OCI-LY7 (cell line): ENCODE results near the gene PPP2R1A. TPM values are rescaled to one million over a fixed set of nuclear protein-coding genes. Genes with fewer than 3 reads are reported as not detected.

Experiments used
- BruUV-seq: library from RNA; stranded (reverse); fragments of 400-500 nt; replicated peaks from 2 replicates; lab custom pipeline; 2021; lab: Mats Ljungman, UMichigan
- CTCF ChIA-PET: fragments of 300-600 bp; sonication (Branson Sonifier 250); formaldehyde crosslinking; loops from one replicate; lab custom pipeline; 2022; ENCODE audit warnings: antibody characterized with exemption; ENCODE audit not compliant: unreplicated experiment; lab: Charles Lee
- POLR2A ChIA-PET: fragments of 300-600 bp; sonication (Branson Sonifier 250); formaldehyde crosslinking; loops from one replicate; lab custom pipeline; 2022; ENCODE audit warnings: antibody characterized with exemption; lab: Charles Lee
- DNase-seq: peaks from one replicate; pipeline ENCODE4 v3.0.0-alpha.2; 2015; ENCODE audit warnings: low spot score
- H2AFZ ChIP-seq: fragments of 200-600 bp; sonication (generic), shearing (Covaris generic); 2 replicates; pipeline ENCODE4 v1.6.1; 2014; ENCODE audit warnings: mild to moderate bottlenecking, antibody characterized with exemption, low read length, moderate library complexity
- H3K27ac ChIP-seq: fragments of 200-600 bp; sonication (generic); 2 replicates; pipeline ENCODE4 v1.5.1; 2014; ENCODE audit warnings: mixed run types, low read depth, mild to moderate bottlenecking, moderate library complexity, low read length, inconsistent platforms; ENCODE audit not compliant: poor library complexity, severe bottlenecking
- H3K36me3 ChIP-seq: fragments of 200-600 bp; sonication (generic); 2 replicates; pipeline ENCODE4 v1.6.1; 2014; ENCODE audit warnings: mild to moderate bottlenecking, antibody characterized with exemption, low read length, moderate library complexity, mixed read lengths; ENCODE audit not compliant: insufficient read depth
- H3K4me1 ChIP-seq: fragments of 200-600 bp; sonication (generic); 2 replicates; pipeline ENCODE4 v1.5.1; 2014; ENCODE audit warnings: mild to moderate bottlenecking, low read length; ENCODE audit not compliant: insufficient read depth, poor library complexity, severe bottlenecking
- H3K4me2 ChIP-seq: fragments of 200-600 bp; sonication (generic); 2 replicates; pipeline ENCODE4 v1.6.1; 2014; ENCODE audit warnings: mild to moderate bottlenecking, low read length
- H3K4me3 ChIP-seq: fragments of 200-600 bp; sonication (generic); 2 replicates; pipeline ENCODE4 v1.5.1; 2014; ENCODE audit warnings: mild to moderate bottlenecking, low read depth, low read length; ENCODE audit not compliant: poor library complexity, severe bottlenecking
- H3K79me2 ChIP-seq: fragments of 200-600 bp; sonication (generic); 2 replicates; pipeline ENCODE4 v1.6.1; 2016; ENCODE audit warnings: low read depth, mild to moderate bottlenecking, low read length, moderate library complexity, mixed read lengths; ENCODE audit not compliant: insufficient read depth
- H3K9me2 ChIP-seq: fragments of 200-600 bp; sonication (generic); 2 replicates; pipeline ENCODE4 v1.6.1; 2016; ENCODE audit warnings: mild to moderate bottlenecking, low read length, mixed read lengths; ENCODE audit not compliant: insufficient read depth
- H3K9me3 ChIP-seq: fragments of 200-600 bp; sonication (generic); 2 replicates; pipeline ENCODE4 v1.6.1; 2014; ENCODE audit warnings: mild to moderate bottlenecking, mixed run types, low read length, mixed read lengths
- H4K20me1 ChIP-seq: fragments of 200-600 bp; sonication (generic); 2 replicates; pipeline ENCODE4 v1.6.1; 2014; ENCODE audit warnings: mild to moderate bottlenecking, antibody characterized with exemption, low read length, moderate library complexity, mixed read lengths; ENCODE audit not compliant: insufficient read depth
- EZH2phosphoT487 ChIP-seq: fragments of 200-600 bp; sonication (generic); IDR thresholded peaks from 2 replicates; pipeline ENCODE4 v1.6.1; 2018; ENCODE audit warnings: low read depth, borderline replicate concordance, mild to moderate bottlenecking, mixed run types, antibody characterized with exemption, low read length, moderate library complexity, mixed read lengths
- intact Hi-C: fragments of 100-400 bp; cut with micrococcal nuclease; formaldehyde crosslinking; loops from one replicate; pipeline ENCODE4 v1.10.0; 2022; ENCODE audit not compliant: unreplicated experiment
- total RNA-seq, 2 experiments: library from RNA; depleted of rRNA in 1 of 2; stranded (reverse); fragments of >200 nt in 1 of 2; shearing (Covaris generic) in 1 of 2; gene quantifications; 2 replicates each; pipeline ENCODE4 v1.2.3, GENCODE V29; 2014 to 2022
- TF ChIP-seq, protein P1 (sequence below): fragments of 200-600 bp; sonication (generic); conservative IDR thresholded peaks from 2 replicates; pipeline ENCODE4 v1.5.1; 2014; ENCODE audit warnings: mild to moderate bottlenecking, antibody characterized with exemption, low read length, moderate library complexity, mixed read lengths

PPP2R1A gene
- total RNA-seq, 2 experiments from 2014 or later: 154 to 207 TPM

GRCh38 chr19:52269338-52270261 lies 79.7 kb downstream of the PPP2R1A start, which contains the start of gene ZNF766:
TSS of gene ZNF766 (plus strand) at chr19:52269587. CDS start at chr19:52269614, 27 bp downstream.
- TF ChIP-seq, protein P1, sequence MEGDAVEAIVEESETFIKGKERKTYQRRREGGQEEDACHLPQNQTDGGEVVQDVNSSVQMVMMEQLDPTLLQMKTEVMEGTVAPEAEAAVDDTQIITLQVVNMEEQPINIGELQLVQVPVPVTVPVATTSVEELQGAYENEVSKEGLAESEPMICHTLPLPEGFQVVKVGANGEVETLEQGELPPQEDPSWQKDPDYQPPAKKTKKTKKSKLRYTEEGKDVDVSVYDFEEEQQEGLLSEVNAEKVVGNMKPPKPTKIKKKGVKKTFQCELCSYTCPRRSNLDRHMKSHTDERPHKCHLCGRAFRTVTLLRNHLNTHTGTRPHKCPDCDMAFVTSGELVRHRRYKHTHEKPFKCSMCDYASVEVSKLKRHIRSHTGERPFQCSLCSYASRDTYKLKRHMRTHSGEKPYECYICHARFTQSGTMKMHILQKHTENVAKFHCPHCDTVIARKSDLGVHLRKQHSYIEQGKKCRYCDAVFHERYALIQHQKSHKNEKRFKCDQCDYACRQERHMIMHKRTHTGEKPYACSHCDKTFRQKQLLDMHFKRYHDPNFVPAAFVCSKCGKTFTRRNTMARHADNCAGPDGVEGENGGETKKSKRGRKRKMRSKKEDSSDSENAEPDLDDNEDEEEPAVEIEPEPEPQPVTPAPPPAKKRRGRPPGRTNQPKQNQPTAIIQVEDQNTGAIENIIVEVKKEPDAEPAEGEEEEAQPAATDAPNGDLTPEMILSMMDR: no peak
- TF ChIP-seq EZH2phosphoT487: no peak
- H4K20me1 ChIP-seq: no peaks in the 10 kb centered on the region
- H3K4me1 ChIP-seq: peaks cover 16% of the 10 kb centered on the region
- H3K27ac ChIP-seq: peak within 1 kb of the TSS; percentile 64
- peaks cover 39% of the 10 kb centered on the region for H3K36me3 ChIP-seq
- intact Hi-C loops: no loop called here
- peaks cover 51% of the 10 kb centered on the region for H3K79me2 ChIP-seq
- POLR2A ChIA-PET: no interaction called here
- H3K9me3 ChIP-seq: peaks cover 16% of the 10 kb centered on the region
- H2AFZ ChIP-seq: peak within 1 kb of the TSS; percentile 92
- H3K9me2 ChIP-seq: no peaks in the 10 kb centered on the region
- H3K4me3 ChIP-seq: peak within 1 kb of the TSS; percentile 91
- TSS peak; percentile 84 for BruUV-seq
- CTCF ChIA-PET: no interaction called here
- peak within 1 kb of the TSS; percentile 87 for H3K4me2 ChIP-seq
- peak; percentile 95 for DNase-seq

DNA sequence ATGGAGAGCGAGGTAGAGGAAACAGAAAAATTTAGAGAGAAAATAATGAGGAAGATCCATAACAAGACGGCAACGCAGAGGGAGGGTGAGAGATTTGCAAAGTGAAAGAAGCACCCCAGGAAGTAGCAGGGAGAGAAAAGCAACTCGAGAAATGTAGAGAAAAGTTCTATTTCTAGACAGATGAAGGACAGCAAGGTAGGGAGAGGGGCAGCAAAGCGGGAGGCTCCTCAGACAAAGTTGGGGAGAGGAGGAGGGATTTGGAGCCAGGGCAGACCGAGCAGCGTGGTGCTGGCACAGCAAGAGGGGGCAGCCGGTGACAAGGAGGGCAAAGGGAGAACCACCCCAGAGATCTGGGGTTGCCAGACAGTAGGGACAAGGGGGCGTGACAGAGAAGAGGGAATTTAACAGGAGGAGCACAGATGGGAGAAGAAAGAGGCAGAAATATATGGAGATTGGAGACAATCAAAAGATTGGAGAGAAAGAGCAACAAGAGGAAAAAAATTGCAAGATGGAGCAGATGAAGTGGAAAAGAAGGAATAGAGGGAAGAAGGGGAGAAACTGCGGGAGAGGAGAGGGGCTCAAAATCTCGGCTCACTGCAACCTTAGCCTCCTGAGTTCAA lies 80.5 kb downstream of the PPP2R1A start:
- ChIA-PET CTCF (no interaction called here), POLR2A (no interaction called here)
- Histone ChIP-seq H3K4me1 (peaks cover 16% of the 10 kb centered on the region), H3K4me2 (peak overlapping the region; percentile 87), H3K9me2 (no peaks in the 10 kb centered on the region), H3K9me3 (peaks cover 21% of the 10 kb centered on the region), H3K36me3 (peaks cover 47% of the 10 kb centered on the region), H3K79me2 (peaks cover 59% of the 10 kb centered on the region), H4K20me1 (no peaks in the 10 kb centered on the region), H2AFZ (peak overlapping the region; percentile 92; the same call in 1 of the 2 replicates), H3K4me3 (peak overlapping the region; percentile 91), H3K27ac (peak overlapping the region; percentile 64)
- no peak for TF ChIP-seq EZH2phosphoT487
- TF ChIP-seq, protein P1: no peak
- DNase-seq: no peak
- no TSS peak for BruUV-seq
- intact Hi-C loops: no loop called here
